GM12878 (cell line): ENCODE measurements around the gene SYNJ2. TPM values are rescaled to one million over a fixed set of nuclear protein-coding genes. Genes with fewer than 3 reads are reported as not detected.

Experiments used
- ATAC-seq: fragments of 200-7000 bp; cut with Tn5 transposase; 3 replicates; pipeline ENCODE4 v1.9.1; 2020; ENCODE audit warnings: mild to moderate bottlenecking, moderate library complexity
- BruUV-seq: library from RNA; stranded (reverse); fragments of 400-500 nt; replicated peaks from 2 replicates; lab custom pipeline; 2021; lab: Mats Ljungman, UMichigan
- CTCF ChIA-PET: fragments of 300-600 bp; sonication (Branson Sonifier 250); formaldehyde crosslinking; extraction: SDS; loops from one replicate; lab custom pipeline; 2021; ENCODE audit warnings: inconsistent platforms; lab: Yijun Ruan, JAX
- POLR2A ChIA-PET: fragments of 350-600 bp; formaldehyde crosslinking; extraction: SDS; loops from one replicate; lab custom pipeline; 2021; ENCODE audit warnings: inconsistent platforms; lab: Charles Lee
- RAD21 ChIA-PET: fragments of 300-600 bp; sonication (Branson Sonifier 250); formaldehyde crosslinking; loops from one replicate; lab custom pipeline; 2023; ENCODE audit warnings: antibody characterized with exemption; ENCODE audit not compliant: unreplicated experiment; lab: Charles Lee
- SMC1A ChIA-PET: fragments of 300-600 bp; sonication (Branson Sonifier 250); formaldehyde crosslinking; loops from one replicate; lab custom pipeline; 2023; ENCODE audit not compliant: unreplicated experiment, uncharacterized antibody; lab: Charles Lee
- DNase-seq: peaks from one replicate; pipeline ENCODE4 v3.0.0-alpha.2; 2011; ENCODE audit warnings: low read depth, low spot score
- FAIRE-seq: peaks from 3 replicates; lab custom pipeline; 2011; peaks lifted over from hg19 to GRCh38; lab: Jason Lieb, UNC
- H2AFZ ChIP-seq: 2 replicates; pipeline ENCODE4 v1.6.0; 2011; ENCODE audit warnings: low read depth, low read length, control low read depth; ENCODE audit not compliant: control insufficient read depth
- H3K27ac ChIP-seq: 2 replicates; pipeline ENCODE4 v1.5.1; 2011; ENCODE audit warnings: control low read depth; ENCODE audit not compliant: control insufficient read depth, insufficient read depth
- H3K27me3 ChIP-seq, 2 experiments: replicated peaks in 1 of 2; 2 replicates each; pipeline versions ENCODE4 v1.6.0 to v1.6.1; 2011; ENCODE audit warnings: low read length in 1 of 2; ENCODE audit not compliant: control insufficient read depth in 2 of 2, insufficient read depth in 2 of 2
- H3K36me3 ChIP-seq, 2 experiments: 2 replicates each; pipeline ENCODE4 v1.5.1; 2011; ENCODE audit warnings: low read length in 1 of 2; ENCODE audit not compliant: control insufficient read depth in 2 of 2, insufficient read depth in 2 of 2
- H3K4me1 ChIP-seq: 2 replicates; pipeline ENCODE4 v1.6.1; 2011; ENCODE audit warnings: mild to moderate bottlenecking, low read length, moderate library complexity, mixed read lengths; ENCODE audit not compliant: control insufficient read depth, insufficient read depth
- H3K4me2 ChIP-seq: 2 replicates; pipeline ENCODE4 v1.6.0; 2011; ENCODE audit warnings: control low read depth; ENCODE audit not compliant: control insufficient read depth, insufficient read depth
- H3K4me3 ChIP-seq: fragments of 200-600 bp; sonication (generic); 2 replicates; pipeline ENCODE4 v1.5.1; 2016
- H3K79me2 ChIP-seq: 2 replicates; pipeline ENCODE4 v1.6.0; 2011; ENCODE audit warnings: low read length; ENCODE audit not compliant: control insufficient read depth, insufficient read depth
- H3K9ac ChIP-seq: 2 replicates; pipeline ENCODE4 v1.8.0; 2011; ENCODE audit warnings: low read length, control low read depth, mixed read lengths; ENCODE audit not compliant: control insufficient read depth, insufficient read depth
- H3K9me3 ChIP-seq: replicated peaks from 3 replicates; pipeline ENCODE4 v1.5.1; 2011; ENCODE audit warnings: mild to moderate bottlenecking, low read length; ENCODE audit not compliant: control insufficient read depth, insufficient read depth
- H4K20me1 ChIP-seq: 2 replicates; pipeline ENCODE4 v1.6.0; 2011; ENCODE audit not compliant: control insufficient read depth, insufficient read depth
- BHLHE40 ChIP-seq, 2 experiments: fragments of 450-650 bp in 1 of 2; IDR thresholded peaks; 2 replicates each; pipeline ENCODE4 v1.6.1; 2011 to 2017; ENCODE audit warnings: low read depth in 2 of 2, borderline replicate concordance in 1 of 2, improper control_type of control experiment in 1 of 2, low read length in 1 of 2, mild to moderate bottlenecking in 1 of 2
- CTCF ChIP-seq, 3 experiments: IDR thresholded peaks in 2 of 3; conservative IDR thresholded peaks in 1 of 3; 2 replicates each; pipeline ENCODE4 v1.5.1; 2011; ENCODE audit warnings: low read depth in 3 of 3, low read length in 3 of 3, mild to moderate bottlenecking in 3 of 3, control low read depth in 2 of 3, moderate library complexity in 2 of 3, inconsistent platforms in 1 of 3, mixed read lengths in 1 of 3; ENCODE audit not compliant: control insufficient read depth in 2 of 3, insufficient read depth in 1 of 3; ENCODE audit errors: extremely low read depth in 1 of 3
- KDM1A ChIP-seq: fragments of 200-600 bp; sonication (generic); IDR thresholded peaks from 2 replicates; pipeline ENCODE4 v1.6.1; 2016; ENCODE audit warnings: borderline replicate concordance
- STAT1 ChIP-seq: fragments of 450-650 bp; conservative IDR thresholded peaks from 2 replicates; pipeline ENCODE4 v1.6.1; 2014; ENCODE audit warnings: antibody characterized with exemption, mild to moderate bottlenecking
- SUPT20H ChIP-seq: IDR thresholded peaks from 2 replicates; pipeline ENCODE4 v1.6.1; 2011; ENCODE audit warnings: low read depth, mild to moderate bottlenecking, low read length, moderate library complexity, borderline replicate concordance; ENCODE audit not compliant: control insufficient read depth
- ZBED1 ChIP-seq: IDR thresholded peaks from 2 replicates; pipeline ENCODE4 v1.6.1; 2016; ENCODE audit warnings: borderline replicate concordance
- WGBS: methylation state at CpG from one replicate; pipeline ENCODE4 v1.1.6; 2016; ENCODE audit warnings: low lambda C conversion rate; ENCODE audit not compliant: insufficient replicate concordance, insufficient coverage; ENCODE audit errors: missing lambda C conversion rate; 5-methylcytosine and 5-hydroxymethylcytosine counted together
- in situ Hi-C: fragments of 300-500 bp; cut with MboI; formaldehyde crosslinking; loops from 9 replicates; pipeline ENCODE4 v1.14.3; 2018; ENCODE audit warnings: mixed read lengths
- intact Hi-C: fragments of 100-400 bp; cut with micrococcal nuclease; formaldehyde crosslinking; loops from one replicate; pipeline ENCODE4 v1.14.2; 2022; ENCODE audit not compliant: unreplicated experiment
- polyA plus RNA-seq, 11 experiments: library from polyadenylated mRNA; depleted of rRNA in 4 of 11; unstranded in 6 of 11; stranded (reverse) in 5 of 11; fragments of >200 nt; fragmentation: Nextera tagmentation in 4 of 11; fragmentation: Illumina TruSeq in 1 of 11; extraction: Ambion mirVana in 4 of 11; extraction: Trizol in 1 of 11; gene quantifications; 1 replicate in 1 of 11; 2 replicates in 10 of 11; pipeline versions ENCODE4 v1.2.1 to v1.2.3, GENCODE V29; 2011 to 2016; ENCODE audit warnings: inconsistent platforms in 2 of 11, missing spikeins in 2 of 11, low read depth in 1 of 11
- small RNA-seq: library from RNA; depleted of rRNA; stranded (forward); fragments of <200 nt; gene quantifications from one replicate; pipeline ENCODE3, GENCODE V24; 2014
- total RNA-seq, 4 experiments: library from RNA; depleted of rRNA in 3 of 4; stranded (reverse); fragments of >200 nt in 3 of 4; fragmentation: Illumina TruSeq in 1 of 4; extraction: Trizol in 1 of 4; gene quantifications; 2 replicates each; pipeline versions ENCODE4 v1.2.1 to v1.2.3, GENCODE V29; 2013 to 2021
- TF ChIP-seq, protein P1 (sequence below): fragments of 450-650 bp; IDR thresholded peaks from 2 replicates; pipeline ENCODE4 v1.6.1; 2017; ENCODE audit warnings: borderline replicate concordance

Gene SYNJ2
- total and polyA plus RNA-seq, 10 of the 15 experiments (the other 5 are each of a cell fraction or from before 2014, with no cell fraction given): 0.11 to 1.8 (median 0.57) TPM

DNA sequence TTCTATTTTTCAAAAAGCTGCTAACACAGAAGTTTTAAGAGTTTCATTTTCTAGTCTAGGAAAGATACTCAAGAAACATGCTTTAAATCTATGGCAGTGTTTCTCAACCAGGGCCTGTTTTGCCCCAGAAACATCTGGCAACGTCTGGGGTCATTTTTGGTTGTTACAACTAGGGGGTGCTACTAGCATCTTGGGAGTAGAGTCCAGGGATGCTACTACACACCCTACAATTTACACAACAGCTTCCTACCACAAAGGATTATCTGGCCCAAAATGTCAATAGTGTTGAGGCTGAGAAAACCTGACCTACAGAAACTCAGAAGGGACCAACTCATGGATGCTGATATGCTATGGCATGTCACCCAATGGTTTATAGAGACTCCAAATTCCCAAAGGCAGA is 162.0 kb downstream of the SYNJ2 start:
- Histone ChIP-seq H3K27ac (no peak overlapping the region), H4K20me1 (no peaks in the 10 kb centered on the region), H3K36me3 (no peaks in the 10 kb centered on the region; a peak in 1 of 4 replicates), H3K4me1 (no peaks in the 10 kb centered on the region), H3K27me3 (no peaks in the 10 kb centered on the region), H3K9ac (no peak overlapping the region), H3K4me2 (no peak overlapping the region), H2AFZ (no peak overlapping the region), H3K9me3 (no peaks in the 10 kb centered on the region), H3K79me2 (no peaks in the 10 kb centered on the region), H3K4me3 (no peak overlapping the region)
- peak; percentile 63 for ATAC-seq
- in situ Hi-C loops (no loop called here), intact Hi-C loops (no loop called here)
- RAD21 ChIA-PET: no interaction called here
- no peak for FAIRE-seq
- CTCF ChIA-PET: interaction anchor here (0.5 to 3.0 kb wide), 7 partner anchors 10 to 69 kb away, joined by 3 to 16 read pairs (median 3); no protein-coding TSS in a partner anchor
- 5% methylated on average over 1 of the region's 1 CpG for WGBS
- no peak for DNase-seq
- POLR2A ChIA-PET: no interaction called here
- TF ChIP-seq STAT1 (no peak), BHLHE40 (IDR thresholded peaks at IDR 0.05; ENCODE audit: borderline replicate concordance in 1 of 2, low read depth in 2 of 2, low read length in 1 of 2) (no peak), ZBED1 (no peak), CTCF (IDR thresholded peaks at IDR 0.05 in 2 of 3, conservative IDR thresholded peaks at IDR 0.05 in 1 of 3; ENCODE audit: control insufficient read depth in 2 of 3, extremely low read depth in 1 of 3, insufficient read depth in 1 of 3, low read depth in 3 of 3, low read length in 3 of 3) (peak; percentile 32 to 36 (median 36); a peak in 3 of 6 replicates), KDM1A (no peak), SUPT20H (no peak)
- TF ChIP-seq, protein P1, sequence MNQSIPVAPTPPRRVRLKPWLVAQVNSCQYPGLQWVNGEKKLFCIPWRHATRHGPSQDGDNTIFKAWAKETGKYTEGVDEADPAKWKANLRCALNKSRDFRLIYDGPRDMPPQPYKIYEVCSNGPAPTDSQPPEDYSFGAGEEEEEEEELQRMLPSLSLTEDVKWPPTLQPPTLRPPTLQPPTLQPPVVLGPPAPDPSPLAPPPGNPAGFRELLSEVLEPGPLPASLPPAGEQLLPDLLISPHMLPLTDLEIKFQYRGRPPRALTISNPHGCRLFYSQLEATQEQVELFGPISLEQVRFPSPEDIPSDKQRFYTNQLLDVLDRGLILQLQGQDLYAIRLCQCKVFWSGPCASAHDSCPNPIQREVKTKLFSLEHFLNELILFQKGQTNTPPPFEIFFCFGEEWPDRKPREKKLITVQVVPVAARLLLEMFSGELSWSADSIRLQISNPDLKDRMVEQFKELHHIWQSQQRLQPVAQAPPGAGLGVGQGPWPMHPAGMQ: no peak
- SMC1A ChIA-PET: interaction anchor here (0.7 to 1.1 kb wide), 3 partner anchors 16 to 61 kb away, joined by 3 read pairs; no protein-coding TSS in a partner anchor
- no TSS peak for BruUV-seq

Small RNAs within 50 kb of the gene (small RNA-seq; reads per million reads assigned to genes)
- gene RNU6-786P: not detected

Other genes with a start within 250 kb of the SYNJ2 start
- gene SNX9, start 158.6 kb upstream of the SYNJ2 start, total RNA-seq (2014; rRNA removed): 0.27 and 0.28 TPM in 2 replicates
- 0.28 and 0.36 TPM in 2 replicates for gene SNX9, start 158.6 kb upstream of the SYNJ2 start, total RNA-seq (2014; rRNA removed; fragmentation: Illumina TruSeq; extraction: Trizol)
- gene SNX9, start 158.6 kb upstream of the SYNJ2 start, total RNA-seq (2021): 0.64 TPM in 2 replicates
- gene SNX9, start 158.6 kb upstream of the SYNJ2 start, polyA plus RNA-seq (2011; rRNA removed): 2.0 and 2.8 TPM in 2 replicates
- gene SNX9, start 158.6 kb upstream of the SYNJ2 start, polyA plus RNA-seq (2014; fragmentation: Illumina TruSeq; extraction: Trizol): 0.30 and 0.50 TPM in 2 replicates
- under 1 TPM; 0.03 to 0.05 TPM for gene SNX9, start 158.6 kb upstream of the SYNJ2 start, polyA plus RNA-seq (2014; fragmentation: Nextera tagmentation; extraction: Ambion mirVana)
- gene SNX9, start 158.6 kb upstream of the SYNJ2 start, polyA plus RNA-seq (2014; rRNA removed): 0.25 and 0.53 TPM in 2 replicates
- gene SNX9, start 158.6 kb upstream of the SYNJ2 start, polyA plus RNA-seq (2016; fragmentation: Nextera tagmentation; extraction: Ambion mirVana): under 1 TPM; 0.31 to 0.39 TPM
- gene SERAC1, start 186.4 kb downstream of the SYNJ2 start, total RNA-seq (2014; rRNA removed): 2.6 and 3.1 TPM in 2 replicates
- 2.0 and 2.2 TPM in 2 replicates for gene SERAC1, start 186.4 kb downstream of the SYNJ2 start, total RNA-seq (2014; rRNA removed; fragmentation: Illumina TruSeq; extraction: Trizol)
- 1.6 and 1.7 TPM in 2 replicates for gene SERAC1, start 186.4 kb downstream of the SYNJ2 start, total RNA-seq (2021)
- gene SERAC1, start 186.4 kb downstream of the SYNJ2 start, polyA plus RNA-seq (2011; rRNA removed): 2.9 and 4.1 TPM in 2 replicates
- gene SERAC1, start 186.4 kb downstream of the SYNJ2 start, polyA plus RNA-seq (2014; fragmentation: Illumina TruSeq; extraction: Trizol): 1.8 and 1.9 TPM in 2 replicates
- gene SERAC1, start 186.4 kb downstream of the SYNJ2 start, polyA plus RNA-seq (2014; fragmentation: Nextera tagmentation; extraction: Ambion mirVana): under 1 TPM; 0.76 to 0.88 TPM
- 1.4 and 2.2 TPM in 2 replicates for gene SERAC1, start 186.4 kb downstream of the SYNJ2 start, polyA plus RNA-seq (2014; rRNA removed)
- gene SERAC1, start 186.4 kb downstream of the SYNJ2 start, polyA plus RNA-seq (2016; fragmentation: Nextera tagmentation; extraction: Ambion mirVana): 1 to 10 TPM; 2.7 TPM
- 2.9 and 4.5 TPM in 2 replicates for gene GTF2H5, start 186.5 kb downstream of the SYNJ2 start, total RNA-seq (2014; rRNA removed)
- gene GTF2H5, start 186.5 kb downstream of the SYNJ2 start, total RNA-seq (2014; rRNA removed; fragmentation: Illumina TruSeq; extraction: Trizol): 12.5 and 13.0 TPM in 2 replicates
- gene GTF2H5, start 186.5 kb downstream of the SYNJ2 start, total RNA-seq (2021): 14.3 and 15.4 TPM in 2 replicates
- 14.6 and 29.1 TPM in 2 replicates for gene GTF2H5, start 186.5 kb downstream of the SYNJ2 start, polyA plus RNA-seq (2011; rRNA removed)
- 9.4 and 10.9 TPM in 2 replicates for gene GTF2H5, start 186.5 kb downstream of the SYNJ2 start, polyA plus RNA-seq (2014; fragmentation: Illumina TruSeq; extraction: Trizol)
- gene GTF2H5, start 186.5 kb downstream of the SYNJ2 start, polyA plus RNA-seq (2014; fragmentation: Nextera tagmentation; extraction: Ambion mirVana): 10 to 100 TPM; 38.0 to 41.9 TPM
- gene GTF2H5, start 186.5 kb downstream of the SYNJ2 start, polyA plus RNA-seq (2014; rRNA removed): 5.6 and 6.3 TPM in 2 replicates
- 10 to 100 TPM; 40.0 to 44.3 TPM for gene GTF2H5, start 186.5 kb downstream of the SYNJ2 start, polyA plus RNA-seq (2016; fragmentation: Nextera tagmentation; extraction: Ambion mirVana)